H9 (cell line): ENCODE data around the gene CALY. TPM values are rescaled to one million over a fixed set of nuclear protein-coding genes. Genes with fewer than 3 reads are reported as not detected.

Experiments
- DNase-seq: peaks from one replicate; pipeline ENCODE4 v3.0.0-alpha.2; 2017
- H2AFZ ChIP-seq: one replicate; pipeline ENCODE4 v1.6.1; 2013; ENCODE audit warnings: mild to moderate bottlenecking, low read length, control low read depth, moderate library complexity
- H2AK5ac ChIP-seq: 2 replicates; pipeline ENCODE4 v1.6.1; 2013; ENCODE audit warnings: low read length, control low read depth, mixed read lengths; ENCODE audit not compliant: insufficient read length
- H2BK120ac ChIP-seq: one replicate; pipeline ENCODE4 v1.6.1; 2013; ENCODE audit warnings: low read depth, mild to moderate bottlenecking, low read length, control low read depth, inconsistent platforms; ENCODE audit not compliant: poor library complexity, severe bottlenecking
- H2BK12ac ChIP-seq: 2 replicates; pipeline ENCODE4 v1.6.1; 2013; ENCODE audit warnings: low read length, control low read depth, mixed read lengths, low read depth; ENCODE audit not compliant: insufficient read length
- H2BK15ac ChIP-seq: 2 replicates; pipeline ENCODE4 v1.6.1; 2013; ENCODE audit warnings: low read depth, low read length, control low read depth
- H2BK20ac ChIP-seq: one replicate; pipeline ENCODE4 v1.6.1; 2013; ENCODE audit warnings: low read depth, mild to moderate bottlenecking, low read length, control low read depth, inconsistent platforms; ENCODE audit not compliant: poor library complexity, severe bottlenecking
- H2BK5ac ChIP-seq: 2 replicates; pipeline ENCODE4 v1.6.1; 2013; ENCODE audit warnings: low read length, control low read depth, mixed read lengths; ENCODE audit not compliant: insufficient read length
- H3K14ac ChIP-seq: 2 replicates; pipeline ENCODE4 v1.6.1; 2013; ENCODE audit warnings: low read length, control low read depth; ENCODE audit not compliant: insufficient read depth
- H3K18ac ChIP-seq: 2 replicates; pipeline ENCODE4 v1.6.1; 2013; ENCODE audit warnings: low read depth, mild to moderate bottlenecking, mixed read lengths, low read length, control low read depth; ENCODE audit not compliant: insufficient read length
- H3K23ac ChIP-seq: 2 replicates; pipeline ENCODE4 v1.6.1; 2013; ENCODE audit warnings: low read length, control low read depth, mixed read lengths, low read depth; ENCODE audit not compliant: insufficient read length
- H3K23me2 ChIP-seq: 2 replicates; pipeline ENCODE4 v1.6.1; 2013; ENCODE audit warnings: low read depth, mild to moderate bottlenecking, mixed read lengths, low read length, control low read depth; ENCODE audit not compliant: insufficient read length, poor library complexity, severe bottlenecking
- H3K27ac ChIP-seq: 2 replicates; pipeline ENCODE4 v1.5.1; 2013; ENCODE audit warnings: low read length, control low read depth, mixed read lengths, low read depth; ENCODE audit not compliant: insufficient read length
- H3K27me3 ChIP-seq: 2 replicates; pipeline ENCODE4 v1.6.1; 2013; ENCODE audit warnings: low read length, control low read depth, inconsistent platforms; ENCODE audit not compliant: insufficient read depth
- H3K4ac ChIP-seq: 2 replicates; pipeline ENCODE4 v1.6.1; 2013; ENCODE audit warnings: low read depth, mild to moderate bottlenecking, control low read depth, inconsistent platforms, low read length, moderate library complexity
- H3K4me1 ChIP-seq: 2 replicates; pipeline ENCODE4 v1.6.1; 2013; ENCODE audit warnings: low read length, control low read depth, inconsistent platforms; ENCODE audit not compliant: insufficient read depth
- H3K4me2 ChIP-seq: 2 replicates; pipeline ENCODE4 v1.6.1; 2013; ENCODE audit warnings: low read length, control low read depth, mixed read lengths; ENCODE audit not compliant: insufficient read length, insufficient read depth
- H3K56ac ChIP-seq: 2 replicates; pipeline ENCODE4 v1.6.1; 2013; ENCODE audit warnings: low read depth, mild to moderate bottlenecking, mixed read lengths, low read length, control low read depth; ENCODE audit not compliant: insufficient read length
- H3K79me1 ChIP-seq: 2 replicates; pipeline ENCODE4 v1.6.1; 2013; ENCODE audit warnings: low read depth, mild to moderate bottlenecking, moderate library complexity, low read length, control low read depth, inconsistent platforms; ENCODE audit not compliant: insufficient read depth, poor library complexity, severe bottlenecking
- H3K79me2 ChIP-seq: 2 replicates; pipeline ENCODE4 v1.6.1; 2013; ENCODE audit warnings: low read length, control low read depth, inconsistent platforms; ENCODE audit not compliant: insufficient read depth
- H3K9ac ChIP-seq: 2 replicates; pipeline ENCODE4 v1.6.1; 2013; ENCODE audit warnings: low read length, control low read depth, mixed read lengths; ENCODE audit not compliant: insufficient read length; ENCODE audit errors: extremely low read depth
- H3K9me3 ChIP-seq: one replicate; pipeline ENCODE4 v1.6.1; 2013; ENCODE audit warnings: low read depth, low read length, inconsistent platforms; ENCODE audit not compliant: control insufficient read depth
- H3T11ph ChIP-seq: one replicate; pipeline ENCODE4 v1.6.1; 2013; ENCODE audit warnings: mild to moderate bottlenecking, low read length, control low read depth, inconsistent platforms
- H4K20me1 ChIP-seq: one replicate; pipeline ENCODE4 v1.6.1; 2013; ENCODE audit not compliant: control insufficient read depth, insufficient read length, insufficient read depth
- H4K5ac ChIP-seq: 2 replicates; pipeline ENCODE4 v1.6.1; 2013; ENCODE audit warnings: low read depth, mild to moderate bottlenecking, mixed read lengths, low read length, control low read depth; ENCODE audit not compliant: insufficient read length
- H4K8ac ChIP-seq: replicated peaks from 2 replicates; pipeline ENCODE4 v1.6.1; 2013; ENCODE audit warnings: low read length, control low read depth, mixed read lengths, low read depth; ENCODE audit not compliant: insufficient read length
- H4K91ac ChIP-seq: 2 replicates; pipeline ENCODE4 v1.6.1; 2013; ENCODE audit warnings: low read depth, mild to moderate bottlenecking, moderate library complexity, mixed read lengths, low read length, control low read depth; ENCODE audit not compliant: insufficient read length
- H3K27ac Mint-ChIP-seq, 3 experiments: 2 replicates in 2 of 3; 3 replicates in 1 of 3; pipeline ENCODE4 v1.8.0; 2020 to 2021; ENCODE audit warnings: mixed read lengths in 3 of 3, mild to moderate bottlenecking in 1 of 3, moderate library complexity in 1 of 3
- H3K27me3 Mint-ChIP-seq: 2 replicates; pipeline ENCODE4 v1.8.0; 2021; ENCODE audit warnings: low read depth, mild to moderate bottlenecking, moderate library complexity, mixed read lengths
- H3K36me3 Mint-ChIP-seq, 3 experiments: 2 replicates in 2 of 3; 3 replicates in 1 of 3; pipeline ENCODE4 v1.8.0; 2020 to 2021; ENCODE audit warnings: low read depth in 3 of 3, mixed read lengths in 3 of 3; ENCODE audit not compliant: insufficient read depth in 1 of 3
- H3K4me1 Mint-ChIP-seq, 2 experiments: 2 replicates each; pipeline ENCODE4 v1.8.0; 2020; ENCODE audit warnings: mixed read lengths in 2 of 2
- H3K4me3 Mint-ChIP-seq, 2 experiments: 2 replicates in 1 of 2; 3 replicates in 1 of 2; pipeline ENCODE4 v1.8.0; 2020 to 2021; ENCODE audit warnings: mild to moderate bottlenecking in 2 of 2, mixed read lengths in 2 of 2, moderate library complexity in 1 of 2
- H3K9me3 Mint-ChIP-seq, 2 experiments: 2 replicates in 1 of 2; 3 replicates in 1 of 2; pipeline ENCODE4 v1.8.0; 2020; ENCODE audit warnings: mild to moderate bottlenecking in 2 of 2, mixed read lengths in 2 of 2, moderate library complexity in 1 of 2
- CTCF ChIP-seq: fragments of 200-600 bp; sonication (generic); conservative IDR thresholded peaks from 3 replicates; pipeline ENCODE4 v1.8.0; 2021; ENCODE audit warnings: antibody characterized with exemption, mild to moderate bottlenecking
- WGBS: extraction: QIAGEN DNeasy Blood & Tissue Kit; methylation state at CpG from one replicate; pipeline ENCODE4 v1.1.7; 2013; ENCODE audit warnings: missing lambda C conversion rate, low lambda C conversion rate, mixed read lengths; ENCODE audit not compliant: insufficient read length; ENCODE audit errors: extremely low coverage; 5-methylcytosine and 5-hydroxymethylcytosine counted together
- total RNA-seq: library from RNA; stranded (reverse); gene quantifications from 2 replicates; pipeline ENCODE4 v1.2.1, GENCODE V29; 2021

Gene CALY
- total RNA-seq, 1 experiment from 2014 or later: 2.9 TPM

GRCh38 chr10:133292919-133293809 lies 43.5 kb downstream of the CALY start:
- H3K18ac ChIP-seq: no peak overlapping the region
- no peaks in the 10 kb centered on the region for H3K27me3 ChIP-seq
- no peaks in the 10 kb centered on the region for H3K79me2 ChIP-seq
- no peak overlapping the region for H3K4me2 ChIP-seq
- no peaks in the 10 kb centered on the region for H3K9me3 ChIP-seq
- Mint-ChIP-seq H3K27ac (no peak overlapping the region), H3K9me3 (no peaks in the 10 kb centered on the region), H3K36me3 (peaks cover 22 to 70% (median 65%) of the 10 kb centered on the region in 3 experiments), H3K4me1 (no peaks in the 10 kb centered on the region), H3K4me3 (no peak overlapping the region), H3K27me3 (no peaks in the 10 kb centered on the region)
- H4K5ac ChIP-seq: no peak overlapping the region
- no peak for TF ChIP-seq CTCF
- H2AFZ ChIP-seq: no peak overlapping the region
- H2AK5ac ChIP-seq: no peak overlapping the region
- H3K23me2 ChIP-seq: no peaks in the 10 kb centered on the region
- H3K4ac ChIP-seq: no peak overlapping the region
- H3K9ac ChIP-seq: no peak overlapping the region
- no peak overlapping the region for H3K27ac ChIP-seq
- no peaks in the 10 kb centered on the region for H3K4me1 ChIP-seq
- H2BK15ac ChIP-seq: no peak overlapping the region
- no peak overlapping the region for H3K23ac ChIP-seq
- no CpG with 5 or more reads among the region's 38 CpGs for WGBS
- H3K56ac ChIP-seq: no peak overlapping the region
- H2BK5ac ChIP-seq: no peak overlapping the region
- H2BK20ac ChIP-seq: no peak overlapping the region
- no peaks in the 10 kb centered on the region for H4K20me1 ChIP-seq
- no peak overlapping the region for H4K91ac ChIP-seq
- no peaks in the 10 kb centered on the region for H3K79me1 ChIP-seq
- H2BK12ac ChIP-seq: no peak overlapping the region
- H4K8ac ChIP-seq: no peak overlapping the region
- no peak overlapping the region for H3T11ph ChIP-seq
- H2BK120ac ChIP-seq: no peak overlapping the region
- no peak for DNase-seq
- H3K14ac ChIP-seq: no peak overlapping the region
